HFF-Myc (cell line): ENCODE results near the gene LENEP.

Experiments used
- DNase-seq: peaks from one replicate; pipeline ENCODE4 v3.0.0-alpha.2; 2011; ENCODE audit warnings: low read depth; ENCODE audit errors: extremely low read depth
- H3K4me3 ChIP-seq: replicated peaks from 2 replicates; pipeline ENCODE4 v1.5.1; 2011; ENCODE audit warnings: low read depth, mild to moderate bottlenecking, control low read depth, low read length
- CTCF ChIP-seq: IDR thresholded peaks from 2 replicates; pipeline ENCODE4 v1.5.1; 2012; ENCODE audit warnings: mild to moderate bottlenecking, low read depth, low read length, control low read depth; ENCODE audit errors: missing control alignments

The LENEP gene

DNA sequence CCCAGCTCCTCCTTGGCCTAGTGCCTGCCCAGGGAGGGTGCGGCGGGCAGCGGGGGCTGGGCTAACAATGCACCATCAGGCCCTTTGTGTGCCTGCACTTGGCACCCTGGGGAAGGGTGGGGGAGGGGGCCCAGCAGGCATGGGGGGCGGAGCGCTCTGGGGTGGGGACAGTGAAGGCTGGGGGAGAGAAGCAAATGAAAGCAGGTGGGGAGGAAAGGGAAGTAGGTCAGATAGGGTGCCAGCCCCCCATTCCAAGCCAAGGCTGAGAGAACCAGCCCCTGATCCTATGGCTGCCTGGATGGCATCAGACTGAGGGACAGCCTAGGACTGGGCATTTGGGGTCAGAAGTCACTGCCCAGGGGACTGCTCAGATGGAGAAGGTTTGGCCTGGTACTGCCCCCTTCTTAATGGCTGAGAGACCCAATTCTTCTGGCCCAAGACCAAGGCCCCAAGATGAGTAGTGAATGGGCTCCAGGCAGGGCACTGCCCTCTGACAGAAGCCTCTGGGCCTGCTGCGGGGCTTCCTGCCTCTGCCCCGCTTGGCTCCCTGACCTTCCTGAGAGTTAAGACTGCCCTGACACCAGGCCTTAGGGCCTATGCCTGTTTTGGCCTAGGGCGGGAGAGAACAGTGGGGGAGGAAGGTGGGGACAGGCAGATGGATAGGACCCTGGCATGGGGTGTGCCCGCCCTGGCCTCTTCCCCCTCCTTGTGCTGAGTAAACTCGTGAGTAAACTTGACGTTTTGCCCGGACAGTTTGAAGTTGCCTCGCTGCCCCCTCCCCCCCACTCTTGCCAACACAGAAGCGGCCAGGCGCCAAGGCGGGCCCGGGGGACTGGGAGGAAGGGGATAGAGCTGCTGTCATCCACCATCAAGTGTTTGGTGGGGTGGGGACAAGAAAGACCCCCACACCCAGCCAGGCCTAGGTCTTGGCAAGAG, 12.0 kb downstream of the LENEP start:
- H3K4me3 ChIP-seq = peak overlapping the region; percentile 93; the same call in 1 of the 2 replicates
- TF ChIP-seq CTCF = no peak
- no peak for DNase-seq

DNA sequence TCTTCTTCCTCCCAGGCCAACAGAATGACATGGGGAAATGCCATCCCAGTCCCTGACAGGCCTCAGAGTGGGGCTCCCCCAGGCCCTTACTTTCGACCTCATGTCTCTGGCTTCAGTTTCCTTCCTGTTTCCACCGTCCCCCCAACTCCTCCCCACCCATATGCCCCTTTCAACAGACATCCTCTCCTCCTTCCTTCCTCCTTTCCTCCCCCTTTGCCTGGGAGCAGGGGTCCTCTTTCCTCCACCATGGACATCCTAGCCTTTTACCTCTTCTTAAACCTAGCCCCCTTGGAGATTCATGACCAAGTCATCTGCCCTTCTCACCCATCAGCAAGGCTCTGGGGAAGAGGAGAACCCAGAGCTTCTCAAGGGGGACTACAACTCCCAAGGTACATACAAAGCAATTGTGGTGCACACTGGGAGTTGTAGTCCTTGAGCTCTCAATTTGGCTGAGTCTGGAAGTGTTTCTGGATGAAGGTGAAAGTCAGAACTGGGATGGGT, 13.3 kb downstream of the LENEP start:
- TF ChIP-seq CTCF = no peak
- no peak overlapping the region for H3K4me3 ChIP-seq
- DNase-seq = no peak

GRCh38 chr1:155007251-155007828, 14.0 kb downstream of the LENEP start:
- no peak for DNase-seq
- no peak overlapping the region for H3K4me3 ChIP-seq
- TF ChIP-seq CTCF = no peak

DNA sequence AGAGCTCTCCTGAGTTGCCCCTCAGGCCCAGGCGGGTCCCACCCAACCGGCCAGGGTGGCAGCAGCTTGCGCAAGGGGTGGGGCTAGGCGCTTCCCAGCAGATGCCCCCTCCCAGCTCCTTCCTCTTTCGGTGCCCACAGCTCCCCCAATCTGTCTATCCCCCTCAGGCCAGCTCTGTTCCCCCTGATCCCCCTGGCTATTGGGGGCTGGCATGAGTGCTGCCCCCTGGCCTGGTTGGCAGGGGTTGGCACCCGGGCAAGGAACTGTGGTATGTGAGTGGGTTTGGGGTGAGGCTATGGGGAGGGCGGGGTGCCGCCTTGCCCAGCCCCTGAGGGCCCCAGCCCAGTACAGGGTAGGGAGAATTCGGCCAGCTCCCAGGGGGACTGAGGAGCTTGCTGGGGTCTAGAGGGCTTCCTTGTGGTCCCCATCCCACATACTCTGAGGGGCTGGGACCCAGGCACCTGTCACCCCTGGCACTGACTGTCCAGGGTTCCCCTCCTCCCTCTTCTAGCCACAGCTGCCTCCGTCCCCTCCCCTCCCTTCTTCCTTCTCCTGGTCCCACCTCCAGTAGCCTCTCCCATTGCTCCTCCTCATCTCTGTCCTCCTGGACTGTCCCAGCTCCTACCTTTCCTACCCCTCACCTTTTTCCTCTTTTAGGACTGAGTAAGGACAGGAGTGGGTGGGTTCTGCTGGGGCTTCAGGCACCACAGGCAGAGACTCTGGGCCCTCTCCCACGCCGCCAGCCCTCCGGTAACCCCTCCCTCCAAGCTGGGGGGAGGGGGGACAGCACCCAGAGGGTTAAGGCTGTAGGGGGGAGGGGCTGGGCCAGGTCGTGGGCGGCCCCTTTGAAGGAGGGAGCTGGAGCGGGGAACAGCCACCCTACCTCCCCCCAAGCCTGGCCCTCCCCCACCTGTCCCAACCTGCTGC, 14.9 kb downstream of the LENEP start:
- H3K4me3 ChIP-seq = no peak overlapping the region
- no peak for DNase-seq
- TF ChIP-seq CTCF = no peak

- H3K4me3 ChIP-seq = no peak overlapping the region
- DNase-seq = no peak
- TF ChIP-seq CTCF = no peak
Observed at GRCh38 chr1:155009221-155009711, 15.9 kb downstream of the LENEP start.

GRCh38 chr1:155009742-155010141, 16.4 kb downstream of the LENEP start:
- DNase-seq = no peak
- TF ChIP-seq CTCF = no peak
- H3K4me3 ChIP-seq = no peak overlapping the region
